ENCODE data around the gene NCR2. TPM values are rescaled to one million over a fixed set of nuclear protein-coding genes. Genes with fewer than 3 reads are reported as not detected.

NCR2 gene
- total and polyA plus RNA-seq, 2 of the 13 experiments (the other 11 are each of a cell fraction or from before 2014, with no cell fraction given) = not detected

DNA sequence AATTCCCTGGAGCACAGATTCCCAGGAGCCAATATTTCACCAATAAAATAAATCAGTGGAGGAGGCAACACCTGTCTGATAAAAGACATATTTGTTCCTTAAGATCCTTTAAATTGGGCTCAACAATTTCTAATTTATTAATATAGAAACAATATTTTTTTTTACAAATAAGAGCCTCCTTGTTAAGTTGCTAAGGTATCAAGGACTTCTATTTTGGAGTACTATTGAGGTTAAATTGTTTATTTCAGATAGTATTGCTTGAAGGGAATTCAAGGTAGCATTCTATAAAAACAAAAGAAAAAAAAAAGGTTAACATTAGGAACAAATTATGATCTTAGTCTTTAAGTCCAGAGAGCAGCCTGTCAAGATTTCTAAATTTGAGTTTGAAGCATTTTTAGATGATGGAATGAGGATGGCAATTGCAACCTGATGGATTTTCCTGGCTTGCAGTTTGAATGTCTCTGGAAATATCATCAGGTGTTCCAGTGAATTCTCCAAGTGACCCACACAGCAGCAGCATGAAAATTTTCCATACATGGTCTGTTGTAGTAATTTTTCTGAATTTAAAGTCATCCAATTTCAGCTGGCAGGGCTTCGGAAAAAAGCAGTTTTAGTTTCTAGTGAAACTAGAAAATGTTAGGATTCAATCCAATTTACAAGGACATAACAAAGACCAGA is 19.3 kb upstream of the NCR2 start (continued):
- TF ChIP-seq, protein P1, sequence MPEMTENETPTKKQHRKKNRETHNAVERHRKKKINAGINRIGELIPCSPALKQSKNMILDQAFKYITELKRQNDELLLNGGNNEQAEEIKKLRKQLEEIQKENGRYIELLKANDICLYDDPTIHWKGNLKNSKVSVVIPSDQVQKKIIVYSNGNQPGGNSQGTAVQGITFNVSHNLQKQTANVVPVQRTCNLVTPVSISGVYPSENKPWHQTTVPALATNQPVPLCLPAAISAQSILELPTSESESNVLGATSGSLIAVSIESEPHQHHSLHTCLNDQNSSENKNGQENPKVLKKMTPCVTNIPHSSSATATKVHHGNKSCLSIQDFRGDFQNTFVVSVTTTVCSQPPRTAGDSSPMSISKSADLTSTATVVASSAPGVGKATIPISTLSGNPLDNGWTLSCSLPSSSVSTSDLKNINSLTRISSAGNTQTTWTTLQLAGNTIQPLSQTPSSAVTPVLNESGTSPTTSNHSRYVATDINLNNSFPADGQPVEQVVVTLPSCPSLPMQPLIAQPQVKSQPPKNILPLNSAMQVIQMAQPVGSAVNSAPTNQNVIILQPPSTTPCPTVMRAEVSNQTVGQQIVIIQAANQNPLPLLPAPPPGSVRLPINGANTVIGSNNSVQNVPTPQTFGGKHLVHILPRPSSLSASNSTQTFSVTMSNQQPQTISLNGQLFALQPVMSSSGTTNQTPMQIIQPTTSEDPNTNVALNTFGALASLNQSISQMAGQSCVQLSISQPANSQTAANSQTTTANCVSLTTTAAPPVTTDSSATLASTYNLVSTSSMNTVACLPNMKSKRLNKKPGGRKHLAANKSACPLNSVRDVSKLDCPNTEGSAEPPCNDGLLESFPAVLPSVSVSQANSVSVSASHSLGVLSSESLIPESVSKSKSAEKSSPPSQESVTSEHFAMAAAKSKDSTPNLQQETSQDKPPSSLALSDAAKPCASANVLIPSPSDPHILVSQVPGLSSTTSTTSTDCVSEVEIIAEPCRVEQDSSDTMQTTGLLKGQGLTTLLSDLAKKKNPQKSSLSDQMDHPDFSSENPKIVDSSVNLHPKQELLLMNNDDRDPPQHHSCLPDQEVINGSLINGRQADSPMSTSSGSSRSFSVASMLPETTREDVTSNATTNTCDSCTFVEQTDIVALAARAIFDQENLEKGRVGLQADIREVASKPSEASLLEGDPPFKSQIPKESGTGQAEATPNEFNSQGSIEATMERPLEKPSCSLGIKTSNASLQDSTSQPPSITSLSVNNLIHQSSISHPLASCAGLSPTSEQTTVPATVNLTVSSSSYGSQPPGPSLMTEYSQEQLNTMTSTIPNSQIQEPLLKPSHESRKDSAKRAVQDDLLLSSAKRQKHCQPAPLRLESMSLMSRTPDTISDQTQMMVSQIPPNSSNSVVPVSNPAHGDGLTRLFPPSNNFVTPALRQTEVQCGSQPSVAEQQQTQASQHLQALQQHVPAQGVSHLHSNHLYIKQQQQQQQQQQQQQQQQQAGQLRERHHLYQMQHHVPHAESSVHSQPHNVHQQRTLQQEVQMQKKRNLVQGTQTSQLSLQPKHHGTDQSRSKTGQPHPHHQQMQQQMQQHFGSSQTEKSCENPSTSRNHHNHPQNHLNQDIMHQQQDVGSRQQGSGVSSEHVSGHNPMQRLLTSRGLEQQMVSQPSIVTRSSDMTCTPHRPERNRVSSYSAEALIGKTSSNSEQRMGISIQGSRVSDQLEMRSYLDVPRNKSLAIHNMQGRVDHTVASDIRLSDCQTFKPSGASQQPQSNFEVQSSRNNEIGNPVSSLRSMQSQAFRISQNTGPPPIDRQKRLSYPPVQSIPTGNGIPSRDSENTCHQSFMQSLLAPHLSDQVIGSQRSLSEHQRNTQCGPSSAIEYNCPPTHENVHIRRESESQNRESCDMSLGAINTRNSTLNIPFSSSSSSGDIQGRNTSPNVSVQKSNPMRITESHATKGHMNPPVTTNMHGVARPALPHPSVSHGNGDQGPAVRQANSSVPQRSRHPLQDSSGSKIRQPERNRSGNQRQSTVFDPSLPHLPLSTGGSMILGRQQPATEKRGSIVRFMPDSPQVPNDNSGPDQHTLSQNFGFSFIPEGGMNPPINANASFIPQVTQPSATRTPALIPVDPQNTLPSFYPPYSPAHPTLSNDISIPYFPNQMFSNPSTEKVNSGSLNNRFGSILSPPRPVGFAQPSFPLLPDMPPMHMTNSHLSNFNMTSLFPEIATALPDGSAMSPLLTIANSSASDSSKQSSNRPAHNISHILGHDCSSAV (CRISPR knock-in tag; IDR thresholded peaks at IDR 0.05; ENCODE audit: borderline replicate concordance) = no peak
- TF ChIP-seq PTBP1 (IDR thresholded peaks at IDR 0.05; ENCODE audit: low read depth, low read length, poor library complexity, severe bottlenecking) = no peak
- no peak for TF ChIP-seq ZNF225 (CRISPR knock-in tag; IDR thresholded peaks at IDR 0.05)
- TF ChIP-seq ZNF607 (CRISPR knock-in tag; IDR thresholded peaks at IDR 0.05; ENCODE audit: borderline replicate concordance) = no peak
- no peak for TF ChIP-seq ZNF282 (IDR thresholded peaks at IDR 0.05; ENCODE audit: partially characterized antibody)
- TF ChIP-seq ZNF333 (CRISPR knock-in tag; IDR thresholded peaks at IDR 0.05; ENCODE audit: borderline replicate concordance) = no peak
- TF ChIP-seq TAF1 (CRISPR knock-in tag; IDR thresholded peaks at IDR 0.05) = no peak
- TF ChIP-seq, protein P2, sequence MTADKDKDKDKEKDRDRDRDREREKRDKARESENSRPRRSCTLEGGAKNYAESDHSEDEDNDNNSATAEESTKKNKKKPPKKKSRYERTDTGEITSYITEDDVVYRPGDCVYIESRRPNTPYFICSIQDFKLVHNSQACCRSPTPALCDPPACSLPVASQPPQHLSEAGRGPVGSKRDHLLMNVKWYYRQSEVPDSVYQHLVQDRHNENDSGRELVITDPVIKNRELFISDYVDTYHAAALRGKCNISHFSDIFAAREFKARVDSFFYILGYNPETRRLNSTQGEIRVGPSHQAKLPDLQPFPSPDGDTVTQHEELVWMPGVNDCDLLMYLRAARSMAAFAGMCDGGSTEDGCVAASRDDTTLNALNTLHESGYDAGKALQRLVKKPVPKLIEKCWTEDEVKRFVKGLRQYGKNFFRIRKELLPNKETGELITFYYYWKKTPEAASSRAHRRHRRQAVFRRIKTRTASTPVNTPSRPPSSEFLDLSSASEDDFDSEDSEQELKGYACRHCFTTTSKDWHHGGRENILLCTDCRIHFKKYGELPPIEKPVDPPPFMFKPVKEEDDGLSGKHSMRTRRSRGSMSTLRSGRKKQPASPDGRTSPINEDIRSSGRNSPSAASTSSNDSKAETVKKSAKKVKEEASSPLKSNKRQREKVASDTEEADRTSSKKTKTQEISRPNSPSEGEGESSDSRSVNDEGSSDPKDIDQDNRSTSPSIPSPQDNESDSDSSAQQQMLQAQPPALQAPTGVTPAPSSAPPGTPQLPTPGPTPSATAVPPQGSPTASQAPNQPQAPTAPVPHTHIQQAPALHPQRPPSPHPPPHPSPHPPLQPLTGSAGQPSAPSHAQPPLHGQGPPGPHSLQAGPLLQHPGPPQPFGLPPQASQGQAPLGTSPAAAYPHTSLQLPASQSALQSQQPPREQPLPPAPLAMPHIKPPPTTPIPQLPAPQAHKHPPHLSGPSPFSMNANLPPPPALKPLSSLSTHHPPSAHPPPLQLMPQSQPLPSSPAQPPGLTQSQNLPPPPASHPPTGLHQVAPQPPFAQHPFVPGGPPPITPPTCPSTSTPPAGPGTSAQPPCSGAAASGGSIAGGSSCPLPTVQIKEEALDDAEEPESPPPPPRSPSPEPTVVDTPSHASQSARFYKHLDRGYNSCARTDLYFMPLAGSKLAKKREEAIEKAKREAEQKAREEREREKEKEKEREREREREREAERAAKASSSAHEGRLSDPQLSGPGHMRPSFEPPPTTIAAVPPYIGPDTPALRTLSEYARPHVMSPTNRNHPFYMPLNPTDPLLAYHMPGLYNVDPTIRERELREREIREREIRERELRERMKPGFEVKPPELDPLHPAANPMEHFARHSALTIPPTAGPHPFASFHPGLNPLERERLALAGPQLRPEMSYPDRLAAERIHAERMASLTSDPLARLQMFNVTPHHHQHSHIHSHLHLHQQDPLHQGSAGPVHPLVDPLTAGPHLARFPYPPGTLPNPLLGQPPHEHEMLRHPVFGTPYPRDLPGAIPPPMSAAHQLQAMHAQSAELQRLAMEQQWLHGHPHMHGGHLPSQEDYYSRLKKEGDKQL (CRISPR knock-in tag; IDR thresholded peaks at IDR 0.05; ENCODE audit: low read depth) = no peak
- TF ChIP-seq MBNL3 (CRISPR knock-in tag; conservative IDR thresholded peaks at IDR 0.05) = no peak
- TF ChIP-seq IKZF4 (CRISPR knock-in tag; IDR thresholded peaks at IDR 0.05; ENCODE audit: borderline replicate concordance, low read depth, not compliant biosample characterization) = no peak
- TF ChIP-seq, protein P3, sequence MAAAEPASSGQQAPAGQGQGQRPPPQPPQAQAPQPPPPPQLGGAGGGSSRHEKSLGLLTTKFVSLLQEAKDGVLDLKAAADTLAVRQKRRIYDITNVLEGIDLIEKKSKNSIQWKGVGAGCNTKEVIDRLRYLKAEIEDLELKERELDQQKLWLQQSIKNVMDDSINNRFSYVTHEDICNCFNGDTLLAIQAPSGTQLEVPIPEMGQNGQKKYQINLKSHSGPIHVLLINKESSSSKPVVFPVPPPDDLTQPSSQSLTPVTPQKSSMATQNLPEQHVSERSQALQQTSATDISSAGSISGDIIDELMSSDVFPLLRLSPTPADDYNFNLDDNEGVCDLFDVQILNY (CRISPR knock-in tag; conservative IDR thresholded peaks at IDR 0.05) = no peak

Data from HepG2 (cell line).